ENCODE measurements around the gene KDM2B.

The KDM2B gene

DNA sequence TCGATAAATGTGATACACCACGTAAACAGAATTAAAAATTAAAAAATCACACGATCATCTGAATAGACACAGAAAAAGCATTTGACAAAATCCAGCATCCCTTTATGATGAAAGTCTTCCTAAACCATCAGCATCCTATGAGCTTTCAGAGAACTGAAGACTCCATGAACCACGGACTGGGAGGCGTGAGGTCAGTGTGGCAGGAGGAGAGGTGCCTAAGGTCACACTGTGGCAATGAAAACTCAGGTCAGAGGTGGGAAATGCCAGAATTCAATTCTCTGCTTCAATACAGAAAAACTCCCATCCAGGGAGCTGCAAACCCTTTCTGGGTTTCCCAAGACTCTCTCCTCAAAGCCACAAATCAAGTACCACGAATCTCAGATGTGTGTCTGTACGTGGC is 51.6 kb downstream of the KDM2B start:
- DNase-seq (ENCODE audit: low read depth): no peak

DNA sequence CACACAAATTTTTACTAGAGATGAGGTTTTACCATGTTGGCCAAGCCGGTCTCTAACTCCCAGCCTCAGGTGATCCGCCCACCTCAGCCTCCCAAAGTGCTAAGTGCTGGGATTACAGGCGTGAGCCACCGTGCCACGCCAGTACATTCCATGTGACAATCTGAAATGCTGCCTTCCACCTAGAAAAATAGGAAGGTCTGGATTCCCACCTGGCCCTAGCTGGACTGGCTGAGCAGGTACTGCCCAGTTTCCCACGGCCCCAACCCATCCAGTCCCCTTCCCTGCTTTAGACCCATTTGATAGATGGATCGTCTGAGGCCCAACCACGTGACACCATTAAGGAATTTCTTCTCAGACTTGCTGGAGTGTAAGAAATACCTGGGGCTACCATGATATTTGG is 55.4 kb downstream of the KDM2B start:
- DNase-seq (ENCODE audit: low read depth): no peak

DNA sequence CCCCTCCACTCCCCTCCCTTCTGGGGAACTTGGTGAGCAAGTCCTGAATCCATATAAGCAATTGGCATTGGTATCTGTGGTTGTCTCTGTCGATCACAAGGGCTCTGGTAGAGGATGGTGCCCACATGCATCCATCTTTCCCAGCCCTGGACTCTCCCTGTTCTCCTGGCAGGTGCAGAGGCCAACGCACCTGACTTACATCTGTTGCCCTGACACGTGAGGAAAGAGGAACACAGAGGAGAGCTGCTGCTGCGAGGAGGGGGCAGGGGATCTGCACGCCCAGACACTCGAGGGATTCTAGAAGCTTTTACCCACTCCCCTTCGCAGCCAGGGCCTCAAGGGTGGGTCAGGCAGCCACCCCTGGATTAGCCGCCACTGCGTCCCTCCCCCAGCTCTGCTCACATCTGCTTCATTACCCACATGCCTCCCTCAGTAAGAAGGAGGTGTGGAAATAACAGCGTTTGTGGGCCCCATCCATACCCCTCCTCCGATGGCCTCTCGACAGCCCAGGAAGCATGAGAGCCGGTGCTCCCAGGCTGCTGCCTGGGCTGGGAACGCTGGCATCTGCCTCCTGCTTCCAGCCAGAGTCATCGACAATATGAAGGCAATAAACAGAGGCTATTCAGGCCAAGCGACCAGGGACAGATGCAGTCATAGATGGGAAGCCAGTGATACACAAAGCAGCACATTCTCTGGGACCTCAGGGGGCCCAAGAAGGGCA is 56.5 kb downstream of the KDM2B start:
- DNase-seq (ENCODE audit: low read depth): no peak

DNA sequence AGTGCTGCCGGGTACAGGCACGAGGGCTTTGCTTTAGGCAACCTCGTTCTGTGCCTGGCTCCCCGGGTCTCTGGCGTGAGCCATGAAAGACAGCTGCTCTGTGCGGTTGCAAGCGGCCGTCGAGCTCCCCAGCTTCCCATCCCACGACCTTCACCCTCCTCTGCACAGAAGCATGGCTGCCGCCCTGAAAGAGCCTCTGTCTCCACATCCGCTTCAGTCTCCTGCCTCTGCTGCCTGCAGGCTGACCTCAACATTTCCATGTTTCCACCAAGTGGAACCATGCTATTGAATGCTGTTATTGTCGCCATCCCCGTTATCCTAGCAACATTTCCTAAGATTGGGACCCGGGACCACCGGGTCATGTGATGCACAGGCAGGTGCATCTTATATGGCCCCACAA is 57.1 kb downstream of the KDM2B start:
- DNase-seq (ENCODE audit: low read depth): no peak

DNA sequence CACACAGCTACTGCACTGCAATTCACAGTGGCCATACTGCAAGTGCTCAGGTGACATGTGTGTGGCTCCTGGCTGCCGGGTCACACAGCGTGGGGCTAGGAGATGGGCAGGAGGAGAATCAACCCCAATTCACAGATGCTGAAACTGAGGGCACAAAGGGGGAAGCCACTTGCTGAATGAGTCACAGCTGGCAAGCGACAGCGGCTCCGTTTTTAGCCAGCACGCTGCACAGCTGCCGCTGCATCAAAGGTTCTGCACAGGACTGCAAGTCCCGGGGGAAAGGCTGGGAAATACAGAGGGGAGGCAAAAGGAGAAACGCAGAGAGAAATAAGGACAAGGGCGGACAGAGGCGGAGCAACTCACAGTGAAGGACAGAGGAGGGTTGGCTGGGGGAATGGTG is 57.9 kb downstream of the KDM2B start:
- no peak for DNase-seq (ENCODE audit: low read depth)

DNA sequence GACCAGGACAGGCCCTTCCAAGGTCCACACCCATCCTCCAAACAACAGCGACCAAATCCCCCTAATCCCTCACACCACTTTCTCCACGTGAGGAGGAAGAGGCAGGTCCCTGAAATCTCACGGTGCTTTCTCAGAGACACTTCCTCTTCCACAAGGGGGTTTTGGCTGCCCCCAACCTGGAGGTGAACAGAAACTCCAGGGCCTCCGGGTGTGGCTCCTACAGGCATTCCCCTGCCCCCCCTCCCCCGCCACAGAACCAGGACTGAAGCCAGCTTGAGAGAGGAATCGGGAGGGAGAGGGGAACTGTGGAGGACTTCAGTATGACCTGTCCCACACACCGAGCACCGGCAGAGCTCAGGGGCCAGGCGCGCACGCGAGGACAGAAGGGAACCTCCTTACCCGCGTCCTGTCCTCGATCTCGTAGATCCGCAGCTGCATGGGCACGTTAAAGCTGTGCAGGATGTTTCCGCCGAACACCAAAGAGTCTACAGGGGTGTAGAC is 60.2 kb downstream of the KDM2B start:
- DNase-seq (ENCODE audit: low read depth): no peak

DNA sequence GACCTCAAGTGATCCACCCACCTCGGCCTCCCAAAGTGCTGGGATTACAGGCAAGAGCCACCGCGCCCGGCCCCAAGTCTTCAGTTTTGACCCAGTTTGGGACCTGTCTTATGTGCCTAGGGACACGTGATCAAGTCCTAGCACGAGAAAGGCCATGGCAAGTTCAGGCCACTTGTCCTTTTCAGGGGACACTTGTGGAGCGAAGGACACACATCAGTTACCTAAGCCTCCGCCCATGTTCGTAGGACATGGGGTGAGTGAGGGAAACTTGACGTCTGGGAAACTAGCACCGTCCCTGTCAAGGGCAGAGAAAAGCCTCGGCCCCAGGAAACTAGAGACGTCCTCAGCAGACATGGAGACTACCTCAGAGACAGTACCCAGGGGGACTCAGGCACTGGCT is 60.7 kb downstream of the KDM2B start:
- no peak for DNase-seq (ENCODE audit: low read depth)

DNA sequence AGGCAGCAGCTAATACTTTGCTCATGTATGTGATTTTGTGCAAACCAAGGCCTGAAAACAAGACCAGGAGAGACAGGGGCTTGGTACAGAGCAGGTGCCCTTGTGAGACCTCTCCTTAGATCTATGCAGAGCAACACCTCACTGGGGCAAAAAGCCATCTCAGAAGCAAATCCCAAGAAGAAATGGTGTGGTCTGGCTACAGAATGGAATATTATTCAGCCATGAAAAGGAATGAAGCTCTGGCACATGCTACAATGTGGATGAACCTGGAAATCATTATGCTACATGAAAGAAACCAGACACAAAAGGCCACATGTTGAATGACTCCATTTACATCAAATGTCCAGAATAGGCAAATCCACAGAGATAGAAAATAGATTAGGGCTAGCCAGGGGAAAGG is 61.6 kb downstream of the KDM2B start:
- DNase-seq (ENCODE audit: low read depth): no peak

DNA sequence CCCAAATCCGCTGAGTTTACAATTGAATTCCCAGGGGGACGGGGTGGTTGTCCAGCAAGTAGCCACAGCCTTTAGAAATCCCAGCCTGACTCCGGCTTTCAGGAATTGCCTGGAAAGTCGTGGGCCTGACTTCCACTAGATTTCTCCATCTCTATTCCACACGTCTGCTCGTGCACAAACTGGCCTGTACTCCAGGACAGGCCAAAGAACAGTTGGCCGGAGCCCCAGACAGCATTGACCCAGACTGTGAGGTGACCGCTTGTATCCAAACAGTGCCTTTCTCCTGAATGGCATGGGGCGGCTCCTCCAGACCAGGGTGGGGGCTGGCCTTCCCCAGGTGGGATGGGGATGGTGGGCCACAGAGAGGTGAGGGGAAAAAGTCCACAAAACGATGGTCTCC is 62.2 kb downstream of the KDM2B start:
- DNase-seq (ENCODE audit: low read depth): no peak

DNA sequence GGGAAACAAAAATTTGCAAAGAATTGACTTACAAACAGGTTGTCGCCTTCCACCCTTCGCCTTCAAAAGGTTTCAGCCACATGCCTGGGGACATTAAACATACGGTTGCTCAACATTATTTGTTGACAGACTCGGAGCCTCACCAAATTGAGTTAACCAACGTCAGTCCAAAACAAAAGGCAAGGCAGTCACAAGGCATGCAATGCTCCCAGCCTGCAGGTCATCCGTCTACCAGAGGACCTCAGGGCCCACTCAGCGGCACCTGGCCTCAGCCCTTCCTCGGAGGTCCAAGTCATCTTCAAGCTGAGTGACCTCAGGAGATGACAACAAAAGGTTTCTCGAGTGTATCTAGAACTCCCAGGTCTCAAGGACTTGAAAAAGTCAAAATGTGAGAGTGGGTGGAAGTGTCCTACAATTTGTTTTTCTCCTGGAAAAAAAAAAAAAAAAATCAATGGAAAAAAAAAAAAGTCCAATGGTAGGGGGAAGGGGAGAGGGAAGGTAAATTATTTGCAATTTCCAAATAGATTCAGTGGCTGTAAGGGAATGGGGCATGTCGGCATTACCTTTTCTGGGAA is 64.3 kb downstream of the KDM2B start:
- no peak for DNase-seq (ENCODE audit: low read depth)

DNA sequence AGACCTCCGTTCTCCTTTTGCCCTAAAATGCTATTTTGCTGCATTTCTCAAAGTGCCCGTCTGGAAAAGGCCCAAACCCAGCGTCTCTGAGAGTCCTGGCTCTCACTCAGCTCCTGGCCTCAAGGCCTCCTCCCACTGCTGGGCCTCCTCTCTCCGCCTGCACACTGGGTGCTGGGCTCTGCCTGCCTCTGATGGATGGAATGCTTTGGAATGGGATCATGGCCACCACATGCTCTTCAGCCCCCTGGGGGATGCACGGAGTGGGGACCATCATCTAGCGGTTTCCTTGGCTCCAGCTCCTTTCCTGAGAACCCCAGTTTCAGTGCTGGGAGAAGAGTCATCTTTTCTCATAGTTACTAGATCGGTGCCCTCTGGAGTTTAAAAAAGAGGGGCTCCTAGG is 65.2 kb downstream of the KDM2B start:
- no peak for DNase-seq (ENCODE audit: low read depth)

DNA sequence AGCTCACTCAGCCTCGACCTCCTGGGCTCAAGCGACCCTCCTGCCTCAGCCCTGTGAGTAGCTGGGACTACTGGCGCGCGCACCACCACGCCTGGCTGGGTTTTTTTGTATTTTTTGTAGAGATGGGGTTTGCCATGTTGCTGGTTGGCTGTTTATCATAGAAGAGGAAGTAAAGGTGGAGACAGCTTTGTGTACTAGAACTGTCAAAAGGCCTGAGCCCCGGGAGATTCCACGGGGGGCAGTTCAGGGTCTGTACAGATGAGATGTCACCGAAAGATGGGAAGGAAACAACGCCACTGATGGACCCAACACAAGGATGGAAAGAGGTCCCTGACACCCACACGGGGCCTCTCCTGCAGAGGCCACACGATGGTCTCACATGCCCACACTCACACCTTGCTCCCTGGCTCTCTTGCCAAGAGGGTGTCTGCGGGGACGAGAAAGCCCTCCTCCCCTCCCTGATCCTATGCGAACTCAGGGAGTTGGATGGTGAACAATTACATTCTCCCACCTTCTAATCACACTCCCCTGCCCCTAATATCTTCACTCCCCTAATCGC is 66.6 kb downstream of the KDM2B start:
- no peak for DNase-seq (ENCODE audit: low read depth)

DNA sequence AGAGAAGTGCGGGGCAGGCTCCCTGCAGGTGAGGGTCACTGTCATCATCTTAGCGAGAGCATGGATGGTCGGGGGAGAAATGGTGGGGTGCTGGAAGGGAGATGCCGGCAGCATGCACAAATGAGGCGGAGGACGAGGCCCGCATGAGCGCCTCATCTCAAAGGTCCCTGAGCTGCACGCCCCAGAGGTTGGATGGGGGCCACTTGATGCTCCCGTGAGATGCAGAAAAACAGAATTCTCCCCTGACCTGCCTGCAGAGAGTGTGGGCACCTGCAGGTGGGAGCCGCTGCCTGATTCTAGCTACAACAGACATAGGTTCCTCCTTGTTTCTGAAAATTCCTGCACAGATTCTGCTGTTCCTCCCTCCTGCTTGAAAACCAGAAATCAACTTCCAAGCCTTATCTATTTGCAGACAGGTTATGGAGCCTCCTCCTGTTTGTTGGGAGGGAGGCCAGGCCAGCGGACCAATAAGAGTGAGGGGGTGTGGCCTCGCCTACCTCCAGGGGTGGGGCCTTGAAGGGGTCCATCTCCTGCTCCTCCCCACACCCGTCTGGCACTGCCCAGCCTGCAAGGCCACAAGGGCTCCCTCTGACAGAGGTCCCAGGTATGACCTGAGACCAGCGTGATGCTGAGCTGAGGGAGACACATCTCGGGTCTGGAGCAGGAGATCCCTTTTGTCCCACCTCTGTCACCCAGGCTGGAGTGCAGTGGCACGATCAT is 67.2 kb downstream of the KDM2B start:
- DNase-seq (ENCODE audit: low read depth): no peak

DNA sequence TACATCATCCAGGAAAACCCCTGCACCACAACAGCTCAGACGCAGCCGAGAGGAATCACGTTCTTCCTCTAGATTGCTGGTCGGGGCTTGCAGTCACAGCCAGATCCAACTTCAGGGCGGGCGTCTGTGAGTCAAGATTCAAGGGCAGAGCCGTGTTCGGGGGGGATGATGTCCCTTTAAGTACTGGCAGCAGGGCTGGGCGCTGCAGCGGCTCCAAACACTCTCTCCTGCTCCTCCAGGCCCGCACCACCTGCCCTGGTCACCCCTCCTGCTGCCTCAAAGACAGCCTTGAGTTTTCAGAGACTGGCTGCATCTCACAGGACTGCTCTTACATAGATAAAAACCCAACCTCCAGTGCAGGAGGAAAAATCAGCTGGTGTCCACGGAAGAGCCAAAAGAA is 68.3 kb downstream of the KDM2B start:
- no peak for DNase-seq (ENCODE audit: low read depth)

DNA sequence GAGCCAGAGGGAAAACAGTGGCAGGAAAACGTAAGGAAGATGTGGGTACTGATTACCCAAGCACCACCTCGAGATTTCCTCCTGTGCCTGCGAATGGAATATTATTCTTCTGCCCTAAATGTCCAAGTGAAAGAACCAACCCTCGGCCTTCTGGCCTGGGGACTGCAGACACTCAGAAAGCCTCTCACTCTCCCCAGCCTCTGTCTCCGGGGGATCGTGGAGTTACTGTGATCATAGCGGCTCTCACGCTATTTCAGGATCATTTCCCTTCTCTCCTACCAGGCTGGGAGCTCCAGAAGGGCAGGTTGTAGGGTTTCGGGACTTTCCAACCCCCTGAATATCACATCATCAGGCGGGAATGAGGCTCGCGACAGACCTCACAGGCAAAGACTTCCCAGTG is 68.9 kb downstream of the KDM2B start:
- DNase-seq (ENCODE audit: low read depth): no peak

DNA sequence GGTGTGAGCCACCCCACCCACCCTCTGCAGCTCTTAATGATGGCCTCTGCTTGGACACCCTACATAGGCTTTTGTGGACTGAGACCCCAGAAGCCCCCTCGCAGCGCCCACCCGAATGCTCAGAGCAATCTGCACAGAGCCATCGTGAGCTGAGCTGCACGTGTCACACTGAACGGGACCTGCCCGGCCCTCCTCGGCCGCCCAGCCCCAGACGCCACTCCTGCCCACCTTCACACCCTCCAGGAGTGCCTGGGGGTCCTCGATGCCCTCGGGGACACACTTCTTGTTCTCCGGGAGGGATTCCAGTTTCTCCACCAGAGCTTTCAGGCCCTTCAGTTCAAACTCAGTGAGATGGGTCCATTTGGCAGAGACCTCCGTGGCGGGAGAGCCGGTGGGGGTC is 71.5 kb downstream of the KDM2B start:
- no peak for DNase-seq (ENCODE audit: low read depth)

DNA sequence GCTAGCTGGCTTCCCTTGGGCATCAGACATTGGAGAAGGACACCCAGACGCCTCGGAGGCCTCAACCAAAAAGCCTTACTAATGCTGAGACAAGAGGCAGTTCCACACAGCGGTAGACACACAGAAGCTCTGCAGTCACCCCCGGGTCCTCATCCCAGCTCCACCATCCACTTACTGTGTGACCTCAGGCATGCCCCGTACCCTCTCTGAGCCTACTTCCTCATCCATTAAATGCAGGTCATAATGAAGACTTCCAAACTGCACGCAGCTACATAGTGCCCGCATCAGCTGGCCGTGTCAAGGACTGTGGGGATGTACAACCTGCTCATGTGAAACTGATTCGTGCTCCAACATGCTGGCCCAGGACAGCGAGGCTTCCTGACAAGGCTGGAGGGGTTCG is 72.3 kb downstream of the KDM2B start:
- no peak for DNase-seq (ENCODE audit: low read depth)

DNA sequence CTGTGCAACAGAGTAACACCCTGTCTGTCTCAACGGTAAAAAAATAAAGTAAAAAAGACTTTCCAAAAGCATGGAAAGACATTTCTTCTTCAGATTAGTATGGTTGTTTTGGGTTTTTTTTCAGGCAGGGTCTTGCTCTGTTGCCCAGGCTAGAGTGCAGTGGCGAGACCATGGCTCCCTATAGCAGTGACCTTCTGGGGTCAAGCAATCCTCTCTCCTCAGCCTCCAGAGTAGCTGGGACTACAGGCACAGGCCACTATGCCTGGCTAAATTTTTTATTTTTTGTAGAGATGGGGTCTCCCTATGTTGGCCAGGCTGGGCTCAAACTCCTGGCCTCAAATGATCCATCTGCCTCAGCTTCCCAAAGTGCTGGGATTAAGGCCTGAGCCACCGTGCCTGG is 72.8 kb downstream of the KDM2B start:
- no peak for DNase-seq (ENCODE audit: low read depth)

DNA sequence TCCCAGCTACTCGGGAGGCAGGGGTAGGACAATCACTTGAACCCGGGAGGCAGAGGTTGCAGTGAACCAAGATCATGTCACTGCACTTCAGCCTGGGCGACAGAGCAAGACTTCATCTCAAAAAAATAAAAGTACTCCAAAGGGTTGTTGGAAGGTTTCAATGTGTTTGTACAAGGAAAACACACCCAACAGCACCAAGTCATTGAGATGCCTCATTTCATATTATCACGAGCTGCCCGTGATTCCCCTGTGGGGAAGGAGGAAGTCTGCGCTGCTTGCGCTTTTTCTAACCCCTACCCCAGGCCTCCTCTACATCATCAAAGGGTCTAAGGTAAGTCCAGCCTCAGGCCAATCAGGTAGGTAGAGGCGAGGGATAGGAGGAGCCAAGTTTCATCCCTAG is 73.6 kb downstream of the KDM2B start:
- no peak for DNase-seq (ENCODE audit: low read depth)

DNA sequence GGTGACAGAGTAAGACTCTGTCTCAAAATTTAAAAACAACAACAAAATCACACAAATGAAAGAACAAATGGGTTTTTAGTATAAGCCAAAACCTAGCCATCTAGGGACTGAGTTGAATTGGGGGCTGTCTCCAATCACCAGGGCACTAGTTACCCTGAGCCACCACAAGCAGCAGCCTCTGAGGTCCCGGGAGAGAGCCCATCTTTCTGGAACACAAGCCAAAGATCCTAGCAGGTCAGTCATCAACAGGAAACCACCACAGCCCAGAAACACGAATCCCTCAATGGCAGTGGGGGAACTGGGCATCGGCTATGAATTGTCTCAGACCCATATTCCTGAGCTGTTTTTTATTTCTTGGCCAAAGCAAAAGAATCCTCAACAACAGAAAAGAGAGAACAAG is 75.3 kb downstream of the KDM2B start:
- no peak for DNase-seq (ENCODE audit: low read depth)

DNA sequence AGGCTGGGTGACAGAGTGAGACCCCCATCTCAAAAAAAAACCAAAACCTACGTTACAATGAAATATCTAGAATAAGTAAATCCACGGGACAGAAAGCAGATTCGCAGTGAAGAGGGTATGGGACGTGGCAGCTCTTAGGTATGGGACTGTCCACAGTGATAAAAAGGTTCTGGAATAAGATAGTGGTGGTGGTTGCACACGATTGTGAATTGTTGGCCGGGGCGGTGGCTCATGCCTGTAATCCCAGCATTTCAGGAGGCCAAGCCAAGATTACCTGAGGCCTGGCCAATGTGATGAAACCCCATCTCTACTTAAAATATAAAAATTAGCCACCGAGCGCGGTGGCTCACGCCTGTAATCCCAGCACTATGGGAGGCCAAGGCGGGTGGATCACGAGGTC is 76.3 kb downstream of the KDM2B start:
- no peak for DNase-seq (ENCODE audit: low read depth)

DNA sequence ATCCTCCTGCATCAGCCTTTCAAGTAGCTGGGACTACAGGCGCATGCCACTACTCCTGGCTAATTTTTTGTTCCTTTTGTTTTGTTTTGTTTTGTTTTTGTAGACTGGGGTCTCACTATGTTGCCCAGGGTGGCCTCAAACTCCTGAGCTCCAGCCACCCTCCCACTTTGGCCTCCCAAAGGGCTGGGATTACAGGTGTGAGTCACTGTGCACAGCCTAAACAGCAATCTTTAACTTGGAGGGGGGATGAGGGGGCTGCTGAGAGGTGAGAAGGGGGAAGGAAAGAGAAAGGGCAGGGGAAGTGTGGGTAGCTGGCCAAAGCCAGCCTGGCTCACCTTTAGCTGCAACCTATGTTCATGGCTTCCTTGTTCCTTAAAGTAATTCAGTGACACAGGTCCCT is 77.4 kb downstream of the KDM2B start:
- DNase-seq (ENCODE audit: low read depth): no peak

DNA sequence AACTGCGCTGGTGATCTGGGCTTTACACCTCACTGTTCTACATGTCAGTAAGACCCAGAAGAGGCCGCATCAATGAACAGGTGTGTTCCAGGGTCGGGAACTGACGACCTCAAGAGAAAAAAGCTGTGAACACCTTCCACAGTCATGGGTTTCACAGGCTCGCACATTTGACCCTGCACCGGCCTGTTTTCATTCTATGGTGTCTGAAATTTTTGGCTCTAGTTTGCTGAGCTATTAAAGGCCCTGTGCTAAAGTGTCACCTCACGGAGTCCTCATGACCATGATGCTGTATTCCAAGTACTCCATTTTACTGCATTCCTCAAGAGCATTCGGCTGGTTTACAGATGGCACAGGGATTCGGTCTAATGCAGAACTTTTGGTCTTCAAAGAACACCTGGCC is 78.9 kb downstream of the KDM2B start:
- DNase-seq (ENCODE audit: low read depth): no peak

All from activated T-cell treated with anti-CD3 and anti-CD28 coated beads for 1 hour (primary cell).